Gastrocnemius medialis (tissue), 4 donors: Measurements from ENCODE around the gene FOXC2.

ENCODE experiments used
- CTCF ChIP-seq, 5 experiments: fragments of 450-650 bp in 3 of 5; fragments of 200-600 bp in 2 of 5; sonication (generic) in 2 of 5; IDR thresholded peaks in 4 of 5; conservative IDR thresholded peaks in 1 of 5; 1 replicate in 4 of 5; 2 replicates in 1 of 5; pipeline ENCODE4 v1.5.1; 2016 to 2019; ENCODE audit warnings: antibody characterized with exemption in 5 of 5, mild to moderate bottlenecking in 3 of 5, moderate library complexity in 3 of 5
- POLR2A ChIP-seq, 2 donors: fragments of 450-650 bp; IDR thresholded peaks; one replicate each; pipeline ENCODE4 v1.6.1; 2017; ENCODE audit warnings: antibody characterized with exemption in 2 of 2, mild to moderate bottlenecking in 2 of 2, moderate library complexity in 2 of 2

- TF ChIP-seq CTCF (IDR thresholded peaks at IDR 0.05 in 4 of 5, conservative IDR thresholded peaks at IDR 0.05 in 1 of 5) = no peak
- TF ChIP-seq POLR2A (IDR thresholded peaks at IDR 0.05) = no peak
Observed at GRCh38 chr16:86545481-86545880, 21.1 kb upstream of the FOXC2 start.
